ENCODE measurements around the gene RHBDD3.

RHBDD3 gene

DNA sequence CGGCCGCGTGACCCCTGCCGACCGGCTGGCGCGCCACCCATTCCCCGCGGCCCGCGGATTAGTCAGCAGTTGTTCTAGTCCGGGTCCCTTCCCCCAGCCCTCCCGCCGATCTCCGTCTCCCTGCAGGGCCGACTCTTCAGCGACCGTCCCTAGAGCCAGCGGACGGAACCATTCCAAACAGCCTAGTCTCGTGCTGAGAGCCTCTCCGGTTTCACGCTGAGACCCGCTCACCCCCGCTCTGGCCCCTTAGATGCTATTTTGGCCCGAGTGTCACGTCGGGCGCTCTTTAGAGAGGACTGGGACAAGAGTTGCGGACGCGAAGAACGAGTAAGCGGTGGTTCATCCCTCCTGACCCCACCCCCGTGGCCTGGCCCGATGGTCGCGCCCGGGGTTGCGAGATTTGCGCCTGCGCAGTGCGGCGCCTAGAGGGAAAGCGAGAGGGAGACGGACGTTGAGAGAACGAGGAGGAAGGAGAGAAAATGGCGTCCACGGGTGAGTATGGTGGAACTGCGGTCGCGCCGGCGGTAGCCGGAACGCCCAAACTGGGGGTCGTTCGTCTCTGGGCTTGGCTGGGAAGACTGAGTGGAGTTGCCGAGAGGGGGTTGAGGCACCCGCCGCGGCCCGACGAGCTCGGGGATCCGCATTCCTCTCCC lies at the start of gene RHBDD3, which contains the start of gene EWSR1:
RHBDD3 (minus strand) TSS at position 124 of the 653 bp plus-strand sequence. CDS start 2,355 bp downstream, outside the sequence.
EWSR1 (plus strand) TSS at position 411 of the 653 bp plus-strand sequence; CDS start at position 480, 69 bp downstream.
- peak; percentile 68 for DNase-seq

DNA sequence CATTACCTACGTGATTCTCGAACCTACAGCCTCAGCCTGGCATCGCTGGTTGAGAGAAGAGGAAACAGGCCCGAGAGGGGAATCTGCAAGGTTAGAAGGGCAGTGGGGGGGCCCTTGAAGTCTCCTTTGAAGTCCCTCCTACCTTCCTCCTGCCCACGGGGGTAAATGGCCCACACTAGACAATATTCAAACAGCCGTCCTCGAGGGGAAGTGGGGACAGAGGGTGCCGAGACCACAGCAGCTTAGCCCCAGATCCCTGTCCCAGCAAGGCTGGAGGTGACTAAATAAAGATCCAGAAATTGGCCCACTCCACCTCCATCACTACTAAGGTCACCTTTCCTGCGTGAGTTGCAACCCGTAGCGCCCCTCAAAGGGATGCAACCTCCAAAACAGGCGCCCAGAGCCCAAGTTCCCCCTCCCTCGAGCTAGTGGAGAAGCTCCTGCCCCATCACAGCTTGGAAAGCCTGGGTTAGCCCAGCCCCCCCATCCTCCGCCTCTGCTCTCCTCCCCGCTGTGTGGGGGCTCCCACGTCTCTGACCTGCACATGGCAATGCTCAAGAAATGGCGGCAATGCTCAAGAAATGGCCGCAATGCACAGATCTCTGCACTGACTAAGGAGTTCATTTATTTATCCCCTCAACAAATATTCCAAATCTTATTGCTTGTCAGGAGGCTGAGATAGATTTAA lies 48.5 kb upstream of the RHBDD3 start:
- DNase-seq, result no peak

DNA sequence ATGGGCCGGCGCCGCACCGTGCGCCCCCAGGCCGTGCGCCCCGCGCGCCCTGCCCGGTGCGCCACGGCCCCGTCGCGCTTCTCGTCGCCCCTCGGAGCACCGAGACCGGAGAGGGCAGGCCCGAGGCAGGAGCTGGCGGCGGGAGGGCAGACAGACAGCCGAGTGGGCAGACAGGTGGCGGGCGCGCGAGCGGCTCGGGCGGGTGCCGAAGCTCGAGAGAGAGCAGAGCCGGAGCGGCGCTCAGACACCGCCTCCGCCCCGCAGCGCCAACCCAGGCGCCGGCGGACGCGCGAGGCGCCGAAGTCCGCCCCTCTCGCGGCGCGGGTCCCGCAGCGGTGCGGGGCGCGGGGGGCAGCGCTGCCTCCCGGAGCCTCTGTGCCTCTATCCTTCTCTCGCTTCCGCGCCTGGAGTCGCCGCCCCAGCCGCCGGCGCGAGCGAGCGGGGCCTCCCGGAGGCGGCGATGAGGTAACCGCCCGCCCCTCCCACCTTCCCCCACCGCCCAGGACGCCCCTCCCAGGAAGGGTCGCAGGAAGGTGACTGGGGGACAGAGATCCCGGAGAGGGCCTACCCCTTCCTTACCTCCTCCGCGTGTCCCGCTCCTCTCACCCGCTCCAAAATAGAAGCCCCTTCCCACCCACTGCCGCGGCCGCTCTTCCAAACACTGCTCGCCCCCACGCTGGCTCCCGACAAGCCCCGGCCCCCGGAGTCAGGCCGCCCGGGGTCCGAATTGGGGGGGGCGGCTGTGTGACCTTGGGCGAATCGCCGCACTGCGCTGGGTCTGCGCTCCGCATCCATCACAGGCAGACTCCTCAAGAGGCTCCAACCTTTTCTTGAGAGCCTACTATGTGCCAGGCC lies 47.7 kb upstream of the RHBDD3 start, which contains the start of gene RASL10A:
RASL10A (minus strand) TSS at position 412 of the 855 bp plus-strand sequence. CDS start 451 bp downstream, outside the sequence.
- DNase-seq, result no peak

DNA sequence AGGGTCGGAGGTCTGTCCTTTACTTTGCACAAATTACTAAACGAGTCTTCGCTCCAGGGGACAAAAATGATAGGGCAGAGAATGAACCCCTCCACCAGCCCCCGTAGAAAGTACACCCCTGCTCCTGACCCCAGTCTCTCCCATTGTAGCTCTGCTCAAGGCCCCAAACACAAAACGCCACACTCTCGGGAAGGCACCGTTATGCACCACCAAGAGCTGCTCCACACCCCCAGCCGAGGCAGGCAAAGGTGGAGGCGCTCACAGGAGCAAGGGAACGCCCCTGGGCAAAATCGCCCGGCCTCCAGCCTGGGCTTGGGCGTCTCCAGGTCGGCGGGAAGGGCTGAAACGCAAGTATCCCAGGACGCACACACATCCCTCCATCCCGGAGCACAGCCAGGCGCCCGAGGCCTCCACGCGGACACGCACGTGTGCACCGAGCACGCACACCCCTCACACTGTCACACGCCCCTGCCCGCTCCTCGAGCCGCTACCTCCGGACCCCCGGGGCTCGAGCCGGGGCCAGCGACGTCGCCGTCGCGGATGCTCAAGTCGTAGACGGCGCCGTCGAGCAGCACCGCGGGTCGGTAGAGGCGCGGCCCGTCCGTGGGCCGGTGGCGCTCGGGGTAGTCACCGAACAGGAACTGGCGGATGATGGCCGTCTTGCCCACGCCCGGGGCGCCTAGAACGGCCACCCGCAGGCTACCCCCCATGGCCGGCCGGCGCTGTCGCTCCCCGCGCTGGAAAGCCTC lies 46.9 kb upstream of the RHBDD3 start:
- no peak for DNase-seq

DNA sequence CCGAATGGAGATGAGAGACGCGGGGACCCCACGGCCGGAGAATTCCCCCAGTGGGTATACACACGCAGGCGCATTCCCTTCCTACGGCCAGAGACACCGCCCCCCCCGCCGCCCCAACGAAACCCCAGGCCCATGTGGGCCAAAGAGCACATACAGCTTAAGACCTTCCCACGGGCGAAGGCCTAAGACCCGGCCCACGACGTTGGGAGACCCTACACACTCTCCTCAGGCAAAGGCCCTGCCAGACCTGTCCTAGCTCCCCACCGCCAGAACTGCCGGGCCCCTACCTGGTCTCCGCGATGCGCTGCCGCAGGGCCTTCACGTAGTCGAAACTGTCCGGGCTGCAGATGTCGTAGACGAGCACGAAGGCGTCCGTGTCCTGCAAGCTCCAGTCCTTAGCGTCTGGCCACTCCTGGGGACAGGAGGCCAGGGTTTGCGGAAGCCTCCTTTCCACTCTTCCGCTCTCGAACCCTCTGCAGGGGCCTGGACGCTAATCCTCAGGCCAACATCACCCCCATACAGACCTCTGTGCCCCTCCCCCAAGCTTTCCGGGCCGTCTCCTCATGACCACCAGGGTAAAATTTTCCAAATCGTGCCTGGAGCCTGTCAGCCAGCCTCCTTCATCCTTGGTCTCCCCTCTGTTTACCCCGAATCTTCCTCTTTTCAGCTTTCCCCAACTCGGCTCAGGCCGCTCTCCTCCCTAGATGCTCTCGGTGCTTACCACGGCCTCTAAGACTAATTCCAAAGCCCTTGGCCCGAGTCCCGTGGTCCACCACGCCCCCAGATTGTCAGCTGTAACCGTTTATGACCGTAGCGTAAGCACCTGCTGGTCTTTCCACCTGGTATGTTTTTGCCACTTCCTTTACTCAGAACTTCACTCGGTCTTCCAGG lies 46.0 kb upstream of the RHBDD3 start:
- DNase-seq, result no peak

DNA sequence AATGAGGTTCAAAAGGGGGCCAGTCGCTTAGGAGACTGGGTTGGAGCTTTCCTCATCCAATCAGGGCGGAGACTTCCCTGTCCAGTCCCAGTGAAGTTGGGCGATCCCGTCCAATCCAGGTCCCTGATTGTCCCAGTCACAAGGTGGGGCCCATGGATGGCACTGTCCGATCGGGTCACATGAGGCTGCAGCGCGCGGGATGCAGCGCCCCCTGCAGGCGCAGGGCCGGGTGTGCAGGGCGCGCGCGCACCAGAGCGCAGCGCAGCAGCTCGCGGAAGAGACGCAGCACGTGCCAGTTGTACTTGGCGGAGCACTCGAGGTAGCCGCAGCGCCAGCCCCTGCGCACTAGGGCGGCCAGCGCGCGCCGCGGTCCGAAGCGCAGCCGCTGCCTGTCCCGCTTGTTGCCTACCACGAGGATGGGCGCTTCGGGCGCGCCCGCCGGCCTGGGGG lies 45.4 kb upstream of the RHBDD3 start:
- no peak for DNase-seq

DNA sequence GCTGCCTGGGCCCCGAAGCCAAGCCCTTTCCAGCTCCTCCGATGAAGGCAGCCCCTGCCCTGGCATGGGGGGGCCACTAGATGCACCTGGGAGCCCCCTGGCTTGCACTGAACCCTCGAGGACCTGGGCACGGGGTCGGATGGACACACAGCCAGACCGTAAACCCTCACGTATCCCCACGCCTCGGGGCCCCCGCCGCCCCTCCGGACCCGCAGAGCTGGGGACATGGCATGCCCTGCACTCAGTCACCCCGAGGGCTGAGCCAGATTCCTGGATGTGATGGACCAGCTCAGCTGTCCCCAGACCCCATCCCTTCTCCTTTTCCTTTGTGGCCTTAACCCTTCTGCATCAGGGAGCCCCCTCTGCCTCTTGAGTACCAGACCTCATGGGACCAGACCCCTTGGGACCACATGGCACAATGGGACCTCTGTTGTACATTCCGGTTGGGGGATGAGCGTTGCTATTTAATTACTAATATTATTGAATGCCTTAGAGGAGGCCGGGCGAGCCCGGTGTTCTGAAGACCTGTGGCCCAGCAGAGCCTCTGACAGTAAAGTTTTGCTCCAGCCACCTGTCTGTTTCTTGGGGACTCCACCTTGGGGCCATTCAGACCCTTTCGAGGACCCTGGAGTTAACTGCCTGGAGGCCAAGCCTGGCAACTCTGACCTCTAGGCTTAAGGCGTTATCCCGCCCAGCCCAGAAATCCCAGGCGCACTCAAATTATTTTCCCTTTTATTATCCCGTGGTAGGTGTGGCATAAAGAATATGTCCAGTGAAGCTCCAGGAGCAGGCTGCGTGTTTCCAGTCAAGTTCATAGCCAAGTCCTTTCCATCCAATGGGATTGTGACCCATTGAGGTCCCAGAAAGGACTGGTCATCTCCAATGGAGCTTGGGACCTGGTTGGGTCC lies 44.7 kb upstream of the RHBDD3 start:
- DNase-seq, result no peak

DNA sequence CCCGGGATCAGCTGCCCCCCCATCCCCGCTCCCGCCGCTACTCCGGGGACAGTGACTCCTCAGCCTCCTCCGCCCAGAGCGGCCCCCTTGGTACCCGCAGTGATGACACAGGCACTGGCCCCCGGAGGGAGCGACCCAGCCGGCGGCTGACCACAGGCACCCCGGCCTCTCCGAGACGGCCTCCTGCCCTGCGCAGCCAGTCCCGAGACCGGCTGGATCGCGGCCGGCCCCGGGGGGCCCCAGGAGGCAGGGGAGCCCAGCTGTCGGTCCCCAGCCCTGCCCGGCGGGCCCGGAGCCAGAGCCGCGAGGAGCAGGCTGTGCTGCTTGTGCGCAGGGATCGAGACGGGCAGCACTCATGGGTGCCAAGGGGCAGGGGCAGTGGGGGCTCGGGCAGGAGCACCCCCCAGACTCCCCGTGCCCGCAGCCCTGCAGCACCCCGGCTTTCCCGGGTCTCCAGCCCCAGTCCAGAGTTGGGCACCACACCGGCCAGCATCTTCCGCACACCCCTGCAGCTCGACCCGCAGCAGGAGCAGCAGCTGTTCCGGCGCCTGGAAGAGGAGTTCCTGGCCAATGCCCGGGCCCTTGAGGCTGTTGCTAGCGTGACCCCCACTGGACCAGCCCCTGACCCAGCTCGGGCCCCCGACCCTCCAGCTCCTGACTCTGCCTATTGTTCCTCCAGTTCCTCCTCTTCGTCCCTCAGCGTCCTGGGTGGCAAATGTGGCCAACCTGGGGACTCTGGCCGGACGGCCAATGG lies 43.9 kb upstream of the RHBDD3 start:
- no peak for DNase-seq

DNA sequence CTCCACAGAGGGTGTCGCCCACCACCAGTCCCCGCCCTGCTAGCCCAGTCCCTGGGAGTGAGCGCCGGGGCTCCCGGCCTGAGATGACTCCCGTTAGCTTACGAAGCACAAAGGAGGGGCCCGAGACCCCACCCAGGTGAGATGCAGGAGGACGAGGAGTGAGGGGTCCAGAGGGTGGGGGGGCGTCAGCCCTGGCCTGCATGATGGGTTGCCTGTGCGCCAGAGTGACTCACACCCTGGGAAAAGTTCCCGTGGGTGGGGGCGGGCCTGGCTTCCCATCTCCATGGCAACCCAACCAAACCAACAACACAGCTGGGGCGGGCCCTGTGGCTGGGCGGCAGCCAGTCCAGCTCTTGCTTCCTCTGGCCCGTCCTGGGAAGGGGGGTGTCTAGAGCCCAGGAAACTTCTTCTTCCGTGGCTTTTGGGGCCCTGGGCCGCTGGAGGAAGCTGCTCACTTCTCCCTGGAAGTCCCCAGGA lies 43.1 kb upstream of the RHBDD3 start:
- DNase-seq, result no peak

DNA sequence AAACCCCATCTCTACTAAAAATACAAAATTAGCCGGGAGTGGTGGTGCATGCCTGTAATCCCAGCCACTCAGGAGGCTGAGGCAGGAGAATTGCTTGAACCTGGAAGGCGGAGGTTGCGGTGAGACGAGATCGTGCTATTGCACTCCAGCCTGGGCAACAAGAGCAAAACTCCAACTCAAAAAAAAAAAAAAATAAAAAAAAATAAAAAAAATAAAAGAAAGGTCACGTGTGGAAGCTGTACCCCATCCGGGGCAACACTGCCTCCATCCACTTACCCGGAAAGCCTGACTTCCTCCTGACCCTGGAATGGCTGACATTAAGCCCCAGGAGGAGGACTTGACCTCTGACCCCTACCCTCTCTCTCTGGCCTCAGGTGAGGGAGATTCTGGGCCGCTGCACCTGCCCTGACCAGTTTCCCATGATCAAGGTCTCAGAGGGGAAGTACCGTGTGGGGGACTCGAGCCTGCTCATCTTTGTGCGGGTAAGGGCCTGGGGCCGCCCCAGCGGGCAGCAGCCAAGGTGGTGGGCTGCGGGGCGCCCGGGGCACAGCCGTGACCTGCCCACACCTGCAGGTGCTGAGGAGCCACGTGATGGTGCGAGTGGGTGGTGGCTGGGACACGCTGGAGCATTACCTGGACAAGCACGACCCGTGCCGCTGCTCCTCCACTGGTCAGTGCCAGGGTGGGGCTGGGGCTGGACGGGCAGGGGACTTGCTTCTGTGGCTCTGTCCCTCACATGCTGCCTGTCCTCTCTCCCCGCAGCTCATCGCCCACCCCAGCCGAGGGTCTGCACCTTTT lies 42.5 kb upstream of the RHBDD3 start:
- DNase-seq, result no peak

DNA sequence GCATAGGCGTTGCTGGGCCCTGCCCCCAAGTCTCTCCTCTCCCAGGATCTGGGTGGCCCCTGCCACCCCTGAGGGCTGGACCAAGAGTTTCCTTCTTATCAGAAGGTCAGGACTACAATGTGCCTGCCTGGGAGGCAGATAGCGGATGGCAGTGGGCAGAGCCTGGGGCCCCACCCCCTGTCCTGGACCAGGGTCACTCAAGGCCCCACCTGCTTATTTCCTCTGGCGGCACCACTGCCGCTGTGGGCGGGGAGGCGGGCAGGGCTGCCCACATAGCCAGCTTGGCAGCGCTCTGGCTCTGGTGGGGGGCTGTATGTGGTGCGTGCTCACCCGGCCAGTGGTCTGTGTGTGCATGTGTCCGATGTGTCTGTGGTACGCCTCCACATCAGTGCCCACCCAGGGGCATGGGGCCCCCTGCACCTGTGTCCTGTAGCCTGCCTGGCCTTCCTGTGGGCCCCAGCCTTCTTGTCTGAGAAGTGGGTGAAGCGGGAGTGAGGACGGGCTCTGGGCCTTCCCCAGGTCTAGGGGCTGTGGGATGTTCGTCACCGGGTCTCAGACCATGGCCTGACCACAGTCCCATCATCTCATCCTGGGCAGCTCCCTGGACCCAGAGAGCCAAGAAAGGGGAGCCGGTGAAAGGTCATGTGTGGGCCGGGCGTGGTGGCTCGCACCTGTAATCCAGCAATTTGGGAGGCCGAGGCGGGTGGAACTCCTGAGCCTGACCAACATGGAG lies 41.7 kb upstream of the RHBDD3 start:
- DNase-seq, result no peak

DNA sequence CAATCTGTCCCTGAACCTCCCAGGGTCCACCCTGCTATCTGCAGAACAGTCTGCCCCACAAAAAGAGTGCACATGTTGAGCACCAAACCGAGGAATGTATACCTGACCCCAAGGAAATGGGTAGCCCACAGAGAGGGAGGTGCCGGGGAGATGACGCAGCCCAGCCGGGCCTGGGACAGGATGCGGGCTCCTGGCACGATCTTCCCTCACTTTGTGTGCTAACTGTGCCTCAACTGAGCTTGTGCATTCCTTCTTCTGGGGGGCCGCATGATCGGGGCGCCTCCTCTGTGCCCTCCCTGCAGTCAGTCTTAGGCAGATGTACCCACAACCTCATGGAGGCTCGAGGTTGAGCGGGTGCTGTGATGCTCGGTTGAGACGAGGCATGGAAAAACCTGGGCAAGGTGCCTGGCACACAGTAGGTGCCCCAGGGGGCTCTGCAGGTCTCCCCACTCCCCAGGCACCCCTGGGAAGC lies 41.0 kb upstream of the RHBDD3 start:
- DNase-seq, result no peak

DNA sequence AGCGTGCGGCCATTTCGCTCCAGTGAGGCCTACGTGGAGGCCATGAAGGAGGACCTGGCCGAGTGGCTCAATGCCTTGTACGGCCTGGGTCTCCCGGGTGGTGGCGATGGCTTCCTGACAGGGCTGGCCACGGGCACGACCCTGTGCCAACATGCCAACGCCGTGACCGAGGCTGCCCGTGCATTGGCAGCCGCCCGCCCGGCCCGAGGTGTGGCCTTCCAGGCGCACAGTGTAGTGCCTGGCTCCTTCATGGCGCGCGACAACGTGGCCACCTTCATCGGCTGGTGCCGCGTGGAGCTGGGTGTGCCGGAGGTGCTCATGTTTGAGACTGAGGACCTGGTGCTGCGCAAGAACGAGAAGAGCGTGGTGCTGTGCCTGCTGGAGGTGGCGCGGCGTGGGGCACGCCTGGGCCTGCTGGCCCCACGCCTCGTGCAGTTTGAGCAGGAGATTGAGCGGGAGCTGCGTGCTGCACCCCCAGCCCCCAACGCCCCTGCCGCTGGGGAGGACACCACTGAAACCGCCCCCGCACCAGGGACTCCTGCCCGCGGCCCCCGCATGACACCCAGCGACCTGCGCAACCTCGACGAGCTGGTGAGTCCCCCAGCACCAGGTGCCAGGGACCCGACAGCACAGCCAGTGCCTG lies 40.5 kb upstream of the RHBDD3 start:
- no peak for DNase-seq

DNA sequence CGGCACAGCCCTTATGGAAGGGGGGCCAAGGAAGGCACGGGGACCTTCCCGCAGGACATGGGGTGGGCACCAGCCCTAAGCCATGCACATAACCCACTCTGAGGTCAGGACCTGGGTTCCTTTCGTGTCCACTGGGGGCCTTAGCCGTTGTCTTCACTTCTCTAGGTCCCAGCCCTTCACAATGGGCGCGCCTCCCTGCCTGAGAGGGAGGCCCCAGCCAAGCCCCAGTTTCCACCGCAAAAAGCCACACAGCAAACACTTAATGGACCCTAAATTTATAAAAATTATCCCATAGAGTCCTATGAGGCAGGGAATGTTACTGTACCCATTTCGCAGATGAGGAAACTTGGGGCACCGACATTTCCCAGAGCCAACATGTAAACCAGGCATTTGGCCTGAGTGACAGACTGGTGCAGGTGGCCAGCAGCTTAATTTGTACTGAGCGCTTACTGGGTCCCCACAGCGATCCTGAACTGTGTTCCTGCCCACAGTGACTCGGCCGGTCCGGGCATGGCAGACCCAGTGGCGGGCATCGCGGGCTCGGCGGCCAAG lies 39.9 kb upstream of the RHBDD3 start:
- no peak for DNase-seq

DNA sequence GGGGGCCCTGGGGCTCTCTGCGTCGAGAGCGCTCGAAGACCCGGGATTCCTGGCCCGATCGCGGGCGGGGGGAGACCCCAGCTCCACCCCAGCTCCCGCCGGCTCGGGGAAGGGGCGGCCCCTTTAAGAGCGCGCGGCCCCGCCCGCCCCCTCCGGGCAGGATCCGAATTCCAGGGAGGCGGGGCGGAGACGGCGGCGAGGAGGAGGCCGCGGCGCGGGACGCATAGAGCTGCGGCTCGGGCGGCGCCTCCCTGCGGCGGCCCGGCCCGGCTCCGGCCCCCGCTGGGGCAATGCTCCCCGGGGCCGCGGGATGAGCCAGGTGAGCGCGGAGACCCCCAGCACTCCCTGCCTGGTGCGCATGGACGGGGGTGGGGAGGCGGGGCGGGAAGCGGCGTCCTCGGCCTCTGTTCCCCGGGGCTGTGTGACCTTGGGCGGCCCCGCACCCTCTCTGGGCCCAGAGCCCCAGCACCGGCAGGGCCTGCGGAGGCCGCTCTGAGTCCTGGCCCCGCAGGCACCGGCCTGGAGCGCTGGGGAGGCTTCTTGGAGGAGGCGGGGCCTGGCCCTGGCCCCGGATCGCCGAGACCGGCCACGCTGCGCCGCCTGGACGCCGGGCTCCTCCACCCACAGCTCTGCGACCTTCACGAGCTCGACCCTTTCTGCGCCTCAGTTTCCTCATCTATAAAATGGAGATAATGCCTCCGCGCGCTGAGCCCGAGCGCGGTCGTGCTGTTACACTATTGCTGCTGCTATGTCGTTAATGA lies 39.2 kb upstream of the RHBDD3 start:
- DNase-seq, result no peak
